M059J (cell line): Measurements from ENCODE around the gene CTAGE8. TPM values are rescaled to one million over a fixed set of nuclear protein-coding genes. Genes with fewer than 3 reads are reported as not detected.
"Not testable (repeated sequence)": the region's sequence is repeated elsewhere in the genome, so short reads cannot be mapped to it uniquely, and the experiment has no call there.

Experiments
- DNase-seq: peaks from one replicate; pipeline ENCODE4 v3.0.0-alpha.2; 2012; ENCODE audit warnings: low read depth
- total RNA-seq: library from RNA; depleted of rRNA; stranded (reverse); fragments of >200 nt; shearing (Covaris generic); gene quantifications from 2 replicates; pipeline ENCODE4 v1.2.3, GENCODE V29; 2014; rRNA removed

The CTAGE8 gene
- total RNA-seq, 1 experiment from 2014 or later: 0.05 TPM

DNA sequence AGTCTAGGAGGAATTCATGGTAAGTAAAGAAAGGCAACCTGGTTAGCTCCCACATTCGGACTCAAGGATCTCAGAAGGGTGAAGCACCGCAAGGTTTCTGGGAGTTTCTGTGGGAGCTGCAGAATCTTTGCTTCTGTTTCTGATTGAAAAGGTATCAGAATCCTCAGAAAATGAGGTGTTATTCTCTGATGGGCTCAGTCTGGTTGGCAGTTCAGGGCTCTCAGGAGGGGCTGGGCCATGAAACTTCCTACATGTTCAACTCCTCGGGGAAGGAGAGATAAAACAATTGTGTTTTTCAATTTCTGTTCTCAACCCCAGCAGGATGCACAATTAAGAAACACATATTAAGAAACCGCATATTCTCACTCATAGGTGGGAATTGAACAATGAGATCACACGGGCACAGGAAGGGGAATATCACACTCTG, 13.6 kb downstream of the CTAGE8 start:
- DNase-seq: peak; percentile 11

DNA sequence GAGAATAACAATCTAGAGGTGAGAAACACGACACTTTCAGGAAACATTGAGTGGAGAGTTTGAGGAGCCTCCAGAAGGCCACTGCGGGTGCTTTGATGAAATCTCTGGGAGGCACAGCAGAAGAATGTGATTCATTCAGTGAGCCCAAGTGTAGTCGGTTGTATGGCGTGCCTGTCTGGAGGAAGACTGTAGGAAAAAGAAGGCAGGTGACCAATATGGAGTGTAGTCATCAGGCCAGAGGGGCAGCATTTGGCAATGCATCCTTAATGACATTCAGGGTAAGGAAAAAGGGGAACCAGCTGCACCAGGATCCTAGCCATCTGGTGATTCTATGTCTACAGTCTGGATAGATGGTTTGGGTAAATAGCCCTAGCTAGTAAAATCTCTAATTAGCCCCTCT, 16.8 kb downstream of the CTAGE8 start:
- not testable (repeated sequence) for DNase-seq

- DNase-seq: not testable (repeated sequence)
These were observed 21.3 kb downstream of the CTAGE8 start for GRCh38 chr7:144247674-144248330.

DNA sequence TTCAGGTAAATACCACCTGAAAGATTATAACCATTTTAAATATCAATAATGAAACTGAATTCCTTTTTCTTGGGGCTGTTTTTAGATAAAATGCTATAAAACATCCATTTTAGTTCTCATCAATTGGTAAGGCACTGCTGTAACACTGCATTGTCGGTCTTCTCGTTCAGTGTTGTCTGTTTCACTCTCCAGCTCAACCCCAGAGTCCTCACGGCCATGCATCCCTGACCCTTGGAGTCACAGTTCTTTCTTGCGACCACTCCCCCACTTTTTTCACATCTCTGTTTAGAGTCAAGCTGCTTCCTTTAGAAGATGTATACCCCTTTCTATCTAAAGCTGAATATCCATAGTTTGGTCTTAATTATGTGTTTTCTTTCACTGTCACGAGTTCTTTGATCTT, 22.1 kb downstream of the CTAGE8 start:
- not testable (repeated sequence) for DNase-seq

GRCh38 chr7:144245372-144245771, 23.7 kb downstream of the CTAGE8 start:
- DNase-seq: not testable (repeated sequence)

- not testable (repeated sequence) for DNase-seq
These were observed 29.7 kb downstream of the CTAGE8 start, which contains the start of gene OR2A42 for GRCh38 chr7:144239365-144239764. TSS of gene OR2A42 (minus strand) at chr7:144239605. CDS start at chr7:144232843, 6,762 bp downstream.

GRCh38 chr7:144238530-144239082, 30.5 kb downstream of the CTAGE8 start:
- DNase-seq: not testable (repeated sequence)

DNA sequence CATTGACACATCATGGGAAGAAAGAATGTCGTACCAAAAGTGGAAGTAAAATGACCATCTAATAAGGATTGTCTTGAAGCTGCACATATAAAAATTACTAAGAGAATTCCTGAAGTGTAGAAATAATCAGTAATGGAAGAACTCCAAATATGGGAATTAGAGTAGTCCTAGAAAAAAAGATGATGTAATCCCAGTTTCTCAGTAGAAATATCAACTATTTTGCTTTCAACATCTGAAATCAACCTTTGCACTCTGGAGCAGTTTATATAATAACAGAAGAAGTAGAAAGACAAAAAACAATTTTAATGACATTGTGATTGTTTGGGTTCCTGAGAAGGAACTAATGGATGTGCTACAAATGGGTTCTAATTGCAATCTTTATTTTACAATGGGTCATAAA, 36.0 kb downstream of the CTAGE8 start:
- DNase-seq: not testable (repeated sequence)

DNA sequence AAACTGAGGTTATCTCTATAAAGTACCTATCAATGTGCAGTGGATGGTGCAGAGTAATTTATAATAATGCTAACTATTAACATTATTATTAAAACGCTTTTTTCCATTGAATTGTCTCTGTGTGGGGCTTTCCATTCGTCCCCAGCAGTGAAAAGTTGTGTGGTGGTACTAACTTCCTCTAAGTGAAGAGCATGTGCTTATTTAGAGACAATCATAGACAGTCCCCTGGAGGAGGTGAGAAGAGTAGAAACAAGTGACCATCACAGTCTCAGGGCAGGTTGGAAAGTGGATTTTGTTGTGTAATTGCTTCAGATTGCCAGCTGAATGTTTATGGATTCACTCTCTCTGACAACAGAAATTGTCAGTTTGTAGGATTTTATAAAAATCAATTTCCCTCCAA, 38.1 kb downstream of the CTAGE8 start:
- not testable (repeated sequence) for DNase-seq

DNA sequence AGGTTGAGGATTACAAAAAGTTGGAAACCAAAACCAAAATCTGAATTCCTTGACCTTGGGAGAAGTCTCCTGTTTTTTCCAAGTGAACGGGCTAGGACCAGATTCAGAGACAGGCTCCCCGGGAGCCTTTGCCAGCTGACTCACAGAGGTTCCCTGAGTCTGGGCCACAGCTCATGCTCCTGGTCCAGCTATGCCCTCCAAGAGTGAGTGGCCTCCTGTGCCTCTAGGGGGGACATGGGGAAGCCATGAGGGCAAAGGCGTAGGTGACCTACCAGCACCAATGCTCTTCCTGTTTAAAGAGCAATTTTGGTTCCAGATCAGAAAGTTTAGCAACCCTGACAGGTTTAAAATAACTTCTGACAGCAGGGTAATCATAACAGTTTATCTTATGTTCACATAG, 40.3 kb downstream of the CTAGE8 start:
- DNase-seq: peak; percentile 39

- not testable (repeated sequence) for DNase-seq
These were observed 42.2 kb downstream of the CTAGE8 start for GRCh38 chr7:144226866-144227265.

DNA sequence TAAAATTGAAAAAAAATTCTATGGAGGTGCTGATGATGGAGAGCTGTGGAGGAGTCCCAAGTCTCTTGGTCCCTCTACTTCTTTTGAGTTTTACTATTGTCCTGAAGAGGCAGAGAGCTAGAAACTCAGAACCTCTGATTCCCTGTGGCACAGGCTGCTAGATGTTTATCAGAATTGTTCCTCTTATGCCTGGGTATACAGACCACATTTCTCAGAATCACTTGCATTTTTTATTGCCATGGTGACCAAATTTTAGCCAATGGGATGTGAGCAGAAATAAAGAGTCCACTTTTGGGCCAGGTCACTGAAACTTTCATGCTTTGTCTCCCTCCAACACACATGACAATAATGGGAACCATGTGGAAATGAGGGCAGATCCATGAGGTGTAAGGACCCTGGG, 45.4 kb downstream of the CTAGE8 start:
- DNase-seq: not testable (repeated sequence)

GRCh38 chr7:144220531-144220930, 48.6 kb downstream of the CTAGE8 start:
- not testable (repeated sequence) for DNase-seq

DNA sequence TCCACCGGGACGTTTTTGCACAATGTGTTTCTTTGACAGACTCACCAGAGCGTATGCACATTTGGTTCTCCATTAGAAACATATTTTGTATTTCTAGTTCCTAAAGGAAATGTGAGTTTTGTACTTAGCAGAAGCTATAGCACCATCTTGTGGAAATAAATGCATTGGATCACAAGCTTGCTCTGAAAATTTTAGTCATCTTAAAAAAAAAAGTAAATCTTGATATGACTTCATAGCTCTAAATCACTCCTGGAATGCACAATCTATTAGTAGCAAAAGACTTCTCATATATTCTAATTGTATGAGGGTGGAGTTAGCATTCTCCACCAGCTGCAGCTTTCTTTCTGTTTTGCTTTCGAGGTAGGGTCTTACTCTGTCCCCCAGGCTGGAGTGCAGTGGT, 49.9 kb downstream of the CTAGE8 start:
- DNase-seq: not testable (repeated sequence)

DNA sequence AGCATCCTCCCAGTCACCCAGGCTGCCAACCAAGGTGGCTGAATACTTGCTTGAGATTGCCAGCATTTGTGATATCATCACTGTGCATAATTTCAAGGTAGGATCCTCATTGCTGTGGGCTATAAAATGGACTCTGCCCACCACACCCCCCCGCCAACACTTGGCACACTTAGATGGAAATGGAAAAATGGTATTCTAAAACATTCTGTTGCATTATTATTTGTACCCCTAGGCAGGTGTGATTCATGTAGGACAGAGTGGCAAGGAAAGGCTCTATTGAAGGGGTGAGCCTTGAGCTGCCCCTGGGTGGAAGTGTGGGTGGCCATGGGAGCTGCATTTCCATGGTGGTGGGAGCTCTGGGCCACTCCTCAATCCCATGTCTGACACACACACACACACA, 50.5 kb downstream of the CTAGE8 start:
- not testable (repeated sequence) for DNase-seq

DNA sequence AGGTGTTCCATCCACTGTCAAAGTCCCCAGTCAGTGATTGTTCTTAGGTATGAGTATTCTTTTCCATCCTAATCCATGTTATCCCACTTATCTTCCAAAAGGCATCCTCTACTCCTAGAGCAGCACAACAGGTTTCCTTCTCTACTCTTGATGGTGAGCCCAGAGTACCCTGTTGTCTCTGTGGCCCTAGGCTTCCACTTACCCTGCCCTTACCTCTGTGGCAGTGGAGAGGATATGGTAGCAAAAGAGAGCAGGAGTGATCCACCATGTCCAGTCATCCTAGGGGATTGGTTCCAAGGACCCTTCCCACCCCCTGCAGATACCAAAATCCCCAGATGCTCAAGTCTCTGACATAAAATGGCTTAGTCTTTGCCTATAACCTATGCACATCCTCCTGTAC, 51.9 kb downstream of the CTAGE8 start:
- not testable (repeated sequence) for DNase-seq

Other genes with a start within 250 kb of the CTAGE8 start
- gene OR2A5, start 220.3 kb downstream of the CTAGE8 start, total RNA-seq: not detected in 2 replicates
- gene OR2A25, start 199.5 kb downstream of the CTAGE8 start, total RNA-seq: not detected in 2 replicates
- not detected in 2 replicates for gene OR2A12, start 183.0 kb downstream of the CTAGE8 start, total RNA-seq
- not detected in 2 replicates for gene OR2A2, start 159.7 kb downstream of the CTAGE8 start, total RNA-seq
- gene OR2A14, start 146.1 kb downstream of the CTAGE8 start, total RNA-seq: not detected in 2 replicates
- 2.7 TPM in 1 of 2 replicates, not detected in the other for gene CTAGE4, start 85.8 kb downstream of the CTAGE8 start, total RNA-seq
- gene ARHGEF35, start 73.5 kb downstream of the CTAGE8 start, total RNA-seq: not detected in 2 replicates
- not detected in 2 replicates for gene OR2A42, start 29.7 kb downstream of the CTAGE8 start, total RNA-seq
- 0.07 and 0.98 TPM in 2 replicates for gene OR2A7, start 4.5 kb downstream of the CTAGE8 start, total RNA-seq
- gene OR2A1, start 43.1 kb upstream of the CTAGE8 start, total RNA-seq: 0.05 TPM in 1 of 2 replicates, not detected in the other
- 3.3 and 4.2 TPM in 2 replicates for gene ARHGEF5, start 86.1 kb upstream of the CTAGE8 start, total RNA-seq
- not detected in 2 replicates for gene NOBOX, start 134.4 kb upstream of the CTAGE8 start, total RNA-seq